Superior temporal gyrus (tissue), 1 donor: ENCODE measurements around the gene PIEZO2.
"Not testable (repeated sequence)": the region's sequence is repeated elsewhere in the genome, so short reads cannot be mapped to it uniquely, and the experiment has no call there.

Experiments used
- DNase-seq: peaks from one replicate; pipeline ENCODE4 v3.0.0-alpha.2; 2016; ENCODE audit errors: extremely low spot score

Gene PIEZO2

GRCh38 chr18:10622982-10623381 is 526.4 kb downstream of the PIEZO2 start:
- DNase-seq: not testable (repeated sequence)

- DNase-seq: not testable (repeated sequence)
Measured at GRCh38 chr18:10620670-10621329, 528.6 kb downstream of the PIEZO2 start.
